K562 (cell line): Measurements from ENCODE around the gene SLC40A1.

Experiments
- FOS ChIP-seq: IDR thresholded peaks from 3 replicates; pipeline ENCODE4 v1.6.1; 2011; ENCODE audit not compliant: insufficient read length; ENCODE audit errors: extremely low read depth
- HDAC2 ChIP-seq: fragments of 450-650 bp; IDR thresholded peaks from 2 replicates; pipeline ENCODE4 v1.6.1; 2016; ENCODE audit warnings: mild to moderate bottlenecking
- MAFG ChIP-seq: fragments of 450-650 bp; conservative IDR thresholded peaks from 2 replicates; pipeline ENCODE4 v1.6.1; 2016; ENCODE audit warnings: missing genetic modification characterization, missing compliant biosample characterization
- POLR2A ChIP-seq: fragments of 450-650 bp; conservative IDR thresholded peaks from 2 replicates; pipeline ENCODE4 v1.6.1; 2016
- POLR3G ChIP-seq: IDR thresholded peaks from 2 replicates; pipeline ENCODE4 v1.6.1; 2011; ENCODE audit not compliant: insufficient read length, insufficient replicate concordance; ENCODE audit errors: extremely low read depth
- RAD21 ChIP-seq, 2 experiments: fragments of 250-450 bp in 1 of 2; fragments of 450-650 bp in 1 of 2; sonication (Bioruptor Pico) in 1 of 2; formaldehyde crosslinking in 1 of 2; IDR thresholded peaks in 1 of 2; conservative IDR thresholded peaks in 1 of 2; 2 replicates each; pipeline versions ENCODE4 v1.4.0 to v1.8.0; 2020 to 2022; ENCODE audit warnings: mild to moderate bottlenecking in 2 of 2, moderate library complexity in 1 of 2
- RFX5 ChIP-seq: IDR thresholded peaks from 2 replicates; pipeline ENCODE4 v1.6.1; 2011; ENCODE audit warnings: low read depth, mild to moderate bottlenecking, improper control_type of control experiment, low read length
- TSHZ1 ChIP-seq: fragments of 250-450 bp; sonication (Bioruptor Pico); IDR thresholded peaks from 2 replicates; pipeline ENCODE4 v1.4.0; 2020; ENCODE audit warnings: mild to moderate bottlenecking, moderate library complexity
- ZNF445 ChIP-seq: fragments of 250-450 bp; sonication (Bioruptor Pico); IDR thresholded peaks from 2 replicates; pipeline ENCODE4 v1.4.0; 2020; ENCODE audit warnings: low read depth, mild to moderate bottlenecking, moderate library complexity

- no peak for TF ChIP-seq FOS
- TF ChIP-seq POLR3G, result no peak
- TF ChIP-seq RFX5, result no peak
- TF ChIP-seq RAD21 (CRISPR knock-in tag; conservative IDR thresholded peaks at IDR 0.05 in 1 of 2, IDR thresholded peaks at IDR 0.05 in 1 of 2), result no peak
- no peak for TF ChIP-seq MAFG
- TF ChIP-seq TSHZ1 (CRISPR knock-in tag), result no peak
- TF ChIP-seq ZNF445 (CRISPR knock-in tag), result no peak
- TF ChIP-seq HDAC2, result no peak
- TF ChIP-seq POLR2A, result peak; percentile 70
Observed at GRCh38 chr2:189580658-189581353, at the start of gene SLC40A1.
